Renal pelvis (tissue), 3 donors: ENCODE data around the gene RHBDD3. TPM values are rescaled to one million over a fixed set of nuclear protein-coding genes. Genes with fewer than 3 reads are reported as not detected.

Experiments
- polyA plus RNA-seq, 3 donors: library from polyadenylated mRNA; unstranded; fragments of 120-200 nt; gene quantifications; one replicate each; pipeline ENCODE4 v1.2.1, GENCODE V29; 2013; ENCODE audit not compliant: insufficient read length in 3 of 3

Gene RHBDD3
- polyA plus RNA-seq, 3 donors: 31.0 to 39.2 (median 31.6) TPM

Other genes with a start within 250 kb of the RHBDD3 start
- 1 to 10 TPM in 2 of 3 donors, under 1 TPM in 1; 0.76 to 1.7 (median 1.5) TPM for gene C22orf31, start 206.2 kb downstream of the RHBDD3 start, polyA plus RNA-seq
- 10 to 100 TPM; 21.5 to 24.9 (median 22.6) TPM for gene KREMEN1, start 194.9 kb downstream of the RHBDD3 start, polyA plus RNA-seq
- 100 to 1,000 TPM in 2 of 3 donors, 10 to 100 TPM in 1; 94.3 to 111 (median 101) TPM for gene EMID1, start 62.1 kb downstream of the RHBDD3 start, polyA plus RNA-seq
- 100 to 1,000 TPM; 329 to 383 (median 381) TPM for gene EWSR1, start 287 bp upstream of the RHBDD3 start, polyA plus RNA-seq
- gene GAS2L1, start 38.7 kb upstream of the RHBDD3 start, polyA plus RNA-seq: 1 to 10 TPM; 8.6 to 10.0 (median 9.8) TPM
- gene RASL10A, start 47.7 kb upstream of the RHBDD3 start, polyA plus RNA-seq: under 1 TPM in 2 of 3 donors, not detected in 1; 0.28 to 0.58 TPM
- gene AP1B1, start 120.6 kb upstream of the RHBDD3 start, polyA plus RNA-seq: 10 to 100 TPM; 44.2 to 48.8 (median 46.9) TPM
- 1 to 10 TPM; 1.1 to 2.0 (median 1.6) TPM for gene RFPL1, start 170.6 kb upstream of the RHBDD3 start, polyA plus RNA-seq
- gene NEFH, start 212.2 kb upstream of the RHBDD3 start, polyA plus RNA-seq: 1 to 10 TPM; 7.7 to 8.1 (median 8.1) TPM